ENCODE results near the gene IL16.

Gene IL16

DNA sequence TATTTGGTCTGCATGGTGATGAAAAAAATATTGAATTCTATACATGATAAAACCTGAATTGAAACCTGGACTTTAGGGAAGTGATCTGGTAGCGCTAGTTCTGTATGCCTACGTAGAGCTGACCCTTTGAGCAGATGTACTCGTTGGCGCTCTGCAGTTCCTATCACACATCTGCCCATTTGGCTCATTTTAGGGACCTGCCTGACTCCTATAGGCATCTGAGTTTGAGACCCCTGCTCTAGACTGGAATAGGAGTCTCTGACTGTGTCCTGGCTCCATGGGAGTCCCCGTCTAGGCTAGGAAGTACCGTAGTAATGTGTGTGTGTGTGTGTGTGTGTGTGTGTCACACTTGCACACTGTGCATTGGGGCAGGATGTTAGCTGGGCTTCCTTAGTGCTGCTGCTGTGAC, 106.0 kb downstream of the IL16 start:
- H3K9me3 ChIP-seq (ENCODE audit: control insufficient read depth, insufficient read depth, low read length), result no peaks in the 10 kb centered on the region
- no peaks in the 10 kb centered on the region for H3K36me3 ChIP-seq (ENCODE audit: control insufficient read depth, insufficient read depth, low read length)
- H3K27me3 ChIP-seq (ENCODE audit: control insufficient read depth, insufficient read depth, low read length), result no peaks in the 10 kb centered on the region
- peaks cover 14% of the 10 kb centered on the region for H3K4me1 ChIP-seq (ENCODE audit: control insufficient read depth, insufficient read depth, low read length)
- H3K4me3 ChIP-seq (ENCODE audit: low read depth, low read length), result no peak overlapping the region
- no peak overlapping the region for H3K9ac ChIP-seq (ENCODE audit: low read depth, low read length)

GRCh38 chr15:81303244-81304225, 106.9 kb downstream of the IL16 start:
- Histone ChIP-seq H3K36me3 (ENCODE audit: control insufficient read depth, insufficient read depth, low read length) (no peaks in the 10 kb centered on the region), H3K27me3 (ENCODE audit: control insufficient read depth, insufficient read depth, low read length) (no peaks in the 10 kb centered on the region), H3K4me1 (ENCODE audit: control insufficient read depth, insufficient read depth, low read length) (peaks cover 14% of the 10 kb centered on the region), H3K4me3 (ENCODE audit: low read depth, low read length) (no peak overlapping the region), H3K9me3 (ENCODE audit: control insufficient read depth, insufficient read depth, low read length) (no peaks in the 10 kb centered on the region), H3K9ac (ENCODE audit: low read depth, low read length) (no peak overlapping the region)

GRCh38 chr15:81304226-81304625, 107.5 kb downstream of the IL16 start:
- Histone ChIP-seq H3K36me3 (ENCODE audit: control insufficient read depth, insufficient read depth, low read length) (no peaks in the 10 kb centered on the region), H3K9me3 (ENCODE audit: control insufficient read depth, insufficient read depth, low read length) (no peaks in the 10 kb centered on the region), H3K4me3 (ENCODE audit: low read depth, low read length) (no peak overlapping the region), H3K9ac (ENCODE audit: low read depth, low read length) (no peak overlapping the region), H3K4me1 (ENCODE audit: control insufficient read depth, insufficient read depth, low read length) (peaks cover 14% of the 10 kb centered on the region), H3K27me3 (ENCODE audit: control insufficient read depth, insufficient read depth, low read length) (no peaks in the 10 kb centered on the region)

DNA sequence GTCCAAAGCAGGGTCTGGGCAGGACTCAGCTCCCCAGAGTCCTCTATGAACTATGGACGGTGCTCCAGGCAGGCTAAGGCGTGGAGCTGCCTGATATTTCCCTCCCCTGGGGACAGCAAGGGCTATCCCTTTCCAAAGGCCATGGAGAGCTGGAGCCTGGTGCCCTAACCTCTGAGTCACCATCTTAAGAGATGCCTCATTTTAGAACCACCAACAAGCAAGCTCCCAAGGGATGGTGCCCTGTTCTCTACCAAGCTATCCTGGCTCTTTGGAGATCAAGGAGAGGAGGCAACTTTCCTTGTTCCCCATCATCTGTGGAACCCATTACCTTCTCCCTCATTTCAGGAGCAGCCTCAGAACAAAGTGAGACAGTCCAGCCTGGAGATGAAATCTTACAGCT, 111.6 kb downstream of the IL16 start:
- Histone ChIP-seq H3K4me3 (ENCODE audit: low read depth, low read length) (no peak overlapping the region), H3K9me3 (ENCODE audit: control insufficient read depth, insufficient read depth, low read length) (no peaks in the 10 kb centered on the region), H3K9ac (ENCODE audit: low read depth, low read length) (no peak overlapping the region), H3K36me3 (ENCODE audit: control insufficient read depth, insufficient read depth, low read length) (peaks cover 5% of the 10 kb centered on the region), H3K4me1 (ENCODE audit: control insufficient read depth, insufficient read depth, low read length) (peaks cover 13% of the 10 kb centered on the region), H3K27me3 (ENCODE audit: control insufficient read depth, insufficient read depth, low read length) (no peaks in the 10 kb centered on the region)

DNA sequence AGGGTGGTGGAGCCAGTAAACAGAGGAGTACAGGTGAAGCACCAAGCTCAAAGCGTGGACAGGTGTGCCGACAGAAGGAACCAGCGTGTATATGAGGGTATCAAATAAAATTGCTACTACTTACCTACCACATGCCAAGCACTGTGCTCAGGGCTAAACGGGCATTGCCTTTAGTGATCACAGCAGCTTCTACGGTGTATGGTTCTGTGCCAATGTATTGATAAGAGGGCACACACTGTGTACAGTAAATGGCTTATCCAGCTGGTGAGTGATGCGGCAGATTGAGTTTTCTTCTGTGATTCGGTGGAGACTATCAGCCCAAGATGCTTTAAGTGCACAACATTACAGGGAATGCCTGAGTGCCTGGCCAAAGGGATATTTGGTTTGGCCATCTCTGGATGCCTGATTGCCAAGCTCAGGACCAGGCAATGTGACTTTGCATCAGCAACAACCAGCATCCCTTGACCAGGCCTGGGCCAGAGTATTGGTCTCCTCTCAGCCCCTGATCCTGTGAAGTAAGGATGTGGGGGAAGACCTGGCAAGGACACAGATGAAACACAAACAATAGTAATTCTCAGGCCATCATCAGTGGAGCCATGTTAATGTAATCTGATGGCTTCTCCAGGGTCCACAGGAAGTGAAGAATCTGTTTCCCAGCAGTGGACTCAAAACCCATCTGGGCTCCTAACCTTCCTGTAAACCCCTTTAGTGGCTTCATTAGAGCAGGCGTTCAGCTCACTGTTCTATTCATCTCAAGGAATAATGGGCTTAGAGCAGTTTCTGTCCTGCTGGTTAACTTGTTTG, 113.2 kb downstream of the IL16 start:
- no peaks in the 10 kb centered on the region for H3K9me3 ChIP-seq (ENCODE audit: control insufficient read depth, insufficient read depth, low read length)
- H3K9ac ChIP-seq (ENCODE audit: low read depth, low read length), result no peak overlapping the region
- peaks cover 5% of the 10 kb centered on the region for H3K36me3 ChIP-seq (ENCODE audit: control insufficient read depth, insufficient read depth, low read length)
- H3K4me3 ChIP-seq (ENCODE audit: low read depth, low read length), result no peak overlapping the region
- H3K4me1 ChIP-seq (ENCODE audit: control insufficient read depth, insufficient read depth, low read length), result no peaks in the 10 kb centered on the region
- H3K27me3 ChIP-seq (ENCODE audit: control insufficient read depth, insufficient read depth, low read length), result no peaks in the 10 kb centered on the region

- Histone ChIP-seq H3K9ac (ENCODE audit: low read depth, low read length) (no peak overlapping the region), H3K4me3 (ENCODE audit: low read depth, low read length) (no peak overlapping the region), H3K27me3 (ENCODE audit: control insufficient read depth, insufficient read depth, low read length) (no peaks in the 10 kb centered on the region), H3K4me1 (ENCODE audit: control insufficient read depth, insufficient read depth, low read length) (no peaks in the 10 kb centered on the region), H3K36me3 (ENCODE audit: control insufficient read depth, insufficient read depth, low read length) (peaks cover 5% of the 10 kb centered on the region), H3K9me3 (ENCODE audit: control insufficient read depth, insufficient read depth, low read length) (no peaks in the 10 kb centered on the region)
Observed at GRCh38 chr15:81310480-81310879, 113.8 kb downstream of the IL16 start.

- H3K36me3 ChIP-seq (ENCODE audit: control insufficient read depth, insufficient read depth, low read length), result peaks cover 5% of the 10 kb centered on the region
- H3K27me3 ChIP-seq (ENCODE audit: control insufficient read depth, insufficient read depth, low read length), result no peaks in the 10 kb centered on the region
- H3K9me3 ChIP-seq (ENCODE audit: control insufficient read depth, insufficient read depth, low read length), result no peaks in the 10 kb centered on the region
- H3K4me3 ChIP-seq (ENCODE audit: low read depth, low read length), result no peak overlapping the region
- no peaks in the 10 kb centered on the region for H3K4me1 ChIP-seq (ENCODE audit: control insufficient read depth, insufficient read depth, low read length)
- no peak overlapping the region for H3K9ac ChIP-seq (ENCODE audit: low read depth, low read length)
Observed at GRCh38 chr15:81311752-81312464, 115.2 kb downstream of the IL16 start.

DNA sequence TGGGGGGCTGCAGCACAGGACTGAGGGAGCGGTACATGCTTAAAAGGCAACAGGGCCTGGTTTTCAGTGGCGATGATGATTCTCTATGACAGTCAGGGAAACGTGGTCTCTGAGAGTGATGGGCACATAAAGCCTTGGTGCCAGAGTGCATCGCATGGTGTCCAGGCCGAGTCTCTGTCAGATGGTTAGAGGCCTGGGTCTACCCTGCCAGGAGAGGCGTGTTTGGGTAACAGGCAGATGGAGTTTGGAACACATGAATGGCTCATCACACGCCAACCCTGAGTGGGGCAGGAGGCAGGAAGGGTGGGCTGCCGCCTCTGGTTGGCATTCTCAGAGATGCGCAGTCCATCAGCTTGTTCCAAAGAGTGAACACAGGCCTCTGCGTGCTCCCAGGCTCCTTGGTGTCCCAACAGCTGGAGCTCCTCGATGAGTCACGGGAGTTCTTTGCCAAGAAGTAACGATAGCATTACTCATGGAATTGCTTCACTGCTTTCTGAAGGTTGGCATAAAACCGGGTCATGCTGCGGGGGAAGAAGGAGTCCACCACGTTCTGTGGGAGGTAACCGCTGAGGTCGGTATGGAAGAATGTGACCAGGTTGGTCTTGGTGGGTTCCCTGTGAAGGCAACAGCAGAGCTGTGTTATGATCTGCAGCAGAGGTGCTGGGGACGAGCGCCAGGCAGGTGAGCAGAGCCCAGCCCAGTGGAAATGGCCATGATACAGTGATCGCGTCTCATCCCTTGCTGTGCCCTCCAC, 116.3 kb downstream of the IL16 start:
- H3K9me3 ChIP-seq (ENCODE audit: control insufficient read depth, insufficient read depth, low read length), result no peaks in the 10 kb centered on the region
- no peak overlapping the region for H3K9ac ChIP-seq (ENCODE audit: low read depth, low read length)
- H3K4me3 ChIP-seq (ENCODE audit: low read depth, low read length), result no peak overlapping the region
- peaks cover 9% of the 10 kb centered on the region for H3K36me3 ChIP-seq (ENCODE audit: control insufficient read depth, insufficient read depth, low read length)
- H3K4me1 ChIP-seq (ENCODE audit: control insufficient read depth, insufficient read depth, low read length), result no peaks in the 10 kb centered on the region
- H3K27me3 ChIP-seq (ENCODE audit: control insufficient read depth, insufficient read depth, low read length), result no peaks in the 10 kb centered on the region

DNA sequence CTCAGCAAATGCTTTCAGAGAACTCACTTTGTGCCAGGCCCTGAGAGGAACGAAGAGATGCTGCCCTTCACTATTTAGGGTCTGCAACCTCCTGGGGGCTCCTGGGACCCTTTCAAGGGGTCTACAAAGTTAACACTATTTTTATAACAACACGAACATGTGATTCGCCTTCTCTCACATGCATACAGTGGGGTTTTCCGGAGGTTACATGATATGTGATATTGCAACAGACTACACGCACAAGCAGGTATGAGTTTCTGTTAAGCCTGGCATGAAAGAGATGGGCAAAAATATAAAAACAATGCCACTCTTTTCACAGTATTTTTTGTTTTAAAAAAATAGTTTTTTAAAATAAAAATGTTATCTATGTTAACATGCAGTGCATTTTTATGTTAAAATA, 117.0 kb downstream of the IL16 start:
- no peaks in the 10 kb centered on the region for H3K27me3 ChIP-seq (ENCODE audit: control insufficient read depth, insufficient read depth, low read length)
- H3K36me3 ChIP-seq (ENCODE audit: control insufficient read depth, insufficient read depth, low read length), result peaks cover 13% of the 10 kb centered on the region
- H3K9me3 ChIP-seq (ENCODE audit: control insufficient read depth, insufficient read depth, low read length), result no peaks in the 10 kb centered on the region
- H3K4me3 ChIP-seq (ENCODE audit: low read depth, low read length), result no peak overlapping the region
- H3K4me1 ChIP-seq (ENCODE audit: control insufficient read depth, insufficient read depth, low read length), result no peaks in the 10 kb centered on the region
- no peak overlapping the region for H3K9ac ChIP-seq (ENCODE audit: low read depth, low read length)

DNA sequence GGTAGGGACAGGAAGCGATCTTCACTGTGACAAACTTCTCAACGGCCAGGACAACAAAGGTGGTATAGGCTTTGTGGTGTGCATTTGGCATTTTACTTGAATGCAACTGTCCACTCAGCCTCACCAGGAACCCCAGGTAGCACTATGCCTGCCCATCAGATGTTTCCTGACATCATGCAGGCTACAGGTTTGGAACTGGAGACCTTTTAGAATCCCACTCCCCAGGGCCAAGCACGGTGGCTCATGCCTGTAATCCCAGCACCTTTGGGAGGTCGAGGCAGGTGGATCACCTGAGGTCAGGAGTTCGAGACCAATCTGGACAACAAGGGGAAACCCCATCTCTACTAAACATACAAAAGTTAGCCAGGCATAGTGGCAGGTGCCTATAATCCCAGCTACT, 117.7 kb downstream of the IL16 start:
- Histone ChIP-seq H3K9me3 (ENCODE audit: control insufficient read depth, insufficient read depth, low read length) (no peaks in the 10 kb centered on the region), H3K9ac (ENCODE audit: low read depth, low read length) (no peak overlapping the region), H3K36me3 (ENCODE audit: control insufficient read depth, insufficient read depth, low read length) (peaks cover 14% of the 10 kb centered on the region), H3K4me3 (ENCODE audit: low read depth, low read length) (no peak overlapping the region), H3K27me3 (ENCODE audit: control insufficient read depth, insufficient read depth, low read length) (no peaks in the 10 kb centered on the region), H3K4me1 (ENCODE audit: control insufficient read depth, insufficient read depth, low read length) (no peaks in the 10 kb centered on the region)

Data from iPS-15b (cell line).